Neuronal stem cell (in vitro differentiated cells): ENCODE data around the gene SFTA2.
A peak's percentile ranks its signal among the peaks of the same experiment; 100 is the strongest.

ENCODE experiments used
- DNase-seq: peaks from one replicate; pipeline ENCODE4 v3.0.0-alpha.2; 2013; ENCODE audit warnings: low spot score
- H2AFZ ChIP-seq: one replicate; pipeline ENCODE4 v1.6.1; 2013; ENCODE audit warnings: mild to moderate bottlenecking, low read length, inconsistent platforms
- H2AK5ac ChIP-seq: 2 replicates; pipeline ENCODE4 v1.6.1; 2013; ENCODE audit warnings: low read depth, mild to moderate bottlenecking, inconsistent platforms, low read length, moderate library complexity, mixed read lengths
- H2BK120ac ChIP-seq: 2 replicates; pipeline ENCODE4 v1.6.1; 2013; ENCODE audit warnings: low read depth, mild to moderate bottlenecking, inconsistent platforms, low read length, moderate library complexity, mixed read lengths
- H2BK12ac ChIP-seq: one replicate; pipeline ENCODE4 v1.6.1; 2013; ENCODE audit warnings: low read length, inconsistent platforms
- H2BK15ac ChIP-seq: 2 replicates; pipeline ENCODE4 v1.6.1; 2013; ENCODE audit warnings: mild to moderate bottlenecking, low read length, inconsistent platforms, mixed read lengths
- H2BK5ac ChIP-seq: one replicate; pipeline ENCODE4 v1.6.1; 2013; ENCODE audit warnings: inconsistent platforms, mild to moderate bottlenecking, low read length, moderate library complexity
- H3K14ac ChIP-seq: one replicate; pipeline ENCODE4 v1.6.1; 2013; ENCODE audit warnings: low read length, inconsistent platforms
- H3K18ac ChIP-seq: 2 replicates; pipeline ENCODE4 v1.6.1; 2013; ENCODE audit warnings: low read length, inconsistent platforms
- H3K23ac ChIP-seq: 2 replicates; pipeline ENCODE4 v1.6.1; 2013; ENCODE audit warnings: low read depth, mild to moderate bottlenecking, mixed read lengths, low read length, inconsistent platforms; ENCODE audit not compliant: poor library complexity
- H3K27ac ChIP-seq: replicated peaks from 3 replicates; pipeline ENCODE4 v1.5.1; 2013; ENCODE audit warnings: low read length, inconsistent platforms
- H3K27me3 ChIP-seq, 3 experiments: 2 replicates each; pipeline ENCODE4 v1.6.1; 2013; ENCODE audit warnings: low read length in 3 of 3, mild to moderate bottlenecking in 2 of 3, inconsistent platforms in 1 of 3, low read depth in 1 of 3, mixed read lengths in 1 of 3, moderate library complexity in 1 of 3; ENCODE audit not compliant: control insufficient read depth in 3 of 3, insufficient read depth in 3 of 3
- H3K36me3 ChIP-seq, 2 donors: replicated peaks in 1 of 2; 2 replicates each; pipeline ENCODE4 v1.6.1; 2013; ENCODE audit warnings: low read length in 2 of 2; ENCODE audit not compliant: control insufficient read depth in 2 of 2, insufficient read depth in 2 of 2
- H3K4ac ChIP-seq: 2 replicates; pipeline ENCODE4 v1.6.1; 2013; ENCODE audit warnings: inconsistent platforms, mild to moderate bottlenecking, low read length, moderate library complexity
- H3K4me1 ChIP-seq, 2 donors: 1 replicate in 1 of 2; 2 replicates in 1 of 2; pipeline ENCODE4 v1.6.1; 2013; ENCODE audit warnings: low read length in 2 of 2, low read depth in 1 of 2; ENCODE audit not compliant: control insufficient read depth in 2 of 2, insufficient read depth in 1 of 2
- H3K4me2 ChIP-seq: one replicate; pipeline ENCODE4 v1.6.1; 2013; ENCODE audit warnings: mild to moderate bottlenecking, low read length, inconsistent platforms; ENCODE audit not compliant: insufficient read depth, poor library complexity, severe bottlenecking
- H3K4me3 ChIP-seq, 2 donors: 2 replicates each; pipeline ENCODE4 v1.5.1; 2013; ENCODE audit warnings: low read length in 2 of 2, mild to moderate bottlenecking in 2 of 2, inconsistent platforms in 1 of 2, moderate library complexity in 1 of 2
- H3K79me1 ChIP-seq: one replicate; pipeline ENCODE4 v1.6.1; 2013; ENCODE audit warnings: low read depth, mild to moderate bottlenecking, inconsistent platforms, low read length, moderate library complexity
- H3K9ac ChIP-seq: one replicate; pipeline ENCODE4 v1.6.1; 2013; ENCODE audit warnings: mild to moderate bottlenecking, low read depth, low read length, inconsistent platforms; ENCODE audit not compliant: poor library complexity
- H3K9me3 ChIP-seq, 2 donors: replicated peaks in 1 of 2; 2 replicates each; pipeline versions ENCODE3 to v1.6.1; 2013; ENCODE audit warnings: low read length in 2 of 2, mild to moderate bottlenecking in 2 of 2, inconsistent platforms in 1 of 2, low read depth in 1 of 2, mixed read lengths in 1 of 2, moderate library complexity in 1 of 2; ENCODE audit not compliant: control insufficient read depth in 2 of 2, insufficient read depth in 1 of 2
- H4K8ac ChIP-seq: one replicate; pipeline ENCODE4 v1.6.1; 2013; ENCODE audit warnings: low read depth, mild to moderate bottlenecking, inconsistent platforms, low read length, moderate library complexity
- H4K91ac ChIP-seq: one replicate; pipeline ENCODE4 v1.6.1; 2013; ENCODE audit warnings: low read length, low read depth, mild to moderate bottlenecking, inconsistent platforms; ENCODE audit not compliant: poor library complexity
- WGBS, 2 donors: extraction: QIAGEN DNeasy Blood & Tissue Kit; methylation state at CpG; one replicate each; pipeline ENCODE4 v1.1.7; 2013; ENCODE audit warnings: missing lambda C conversion rate in 2 of 2, mixed read lengths in 1 of 2; ENCODE audit not compliant: insufficient read length in 2 of 2, insufficient replicate concordance in 1 of 2; ENCODE audit errors: extremely low coverage in 2 of 2; 5-methylcytosine and 5-hydroxymethylcytosine counted together

The SFTA2 gene

GRCh38 chr6:30914854-30915590, 16.9 kb downstream of the SFTA2 start:
- Histone ChIP-seq H3K27ac (peak overlapping the region; percentile 14), H3K27me3 (no peaks in the 10 kb centered on the region), H3K4me2 (peak overlapping the region; percentile 94), H3K9ac (no peak overlapping the region), H3K4ac (no peak overlapping the region), H2BK120ac (no peak overlapping the region), H3K36me3 (peaks cover 39 to 73% of the 10 kb centered on the region in 2 donors), H3K18ac (no peak overlapping the region), H3K4me3 (peak overlapping the region; percentile 56 to 81), H2AK5ac (peak overlapping the region; percentile 67), H4K8ac (no peak overlapping the region), H3K4me1 (peaks cover 5 to 13% of the 10 kb centered on the region in 2 donors), H4K91ac (no peak overlapping the region), H3K9me3 (no peaks in the 10 kb centered on the region), H2AFZ (peak overlapping the region; percentile 87), H2BK12ac (no peak overlapping the region), H3K14ac (no peak overlapping the region), H3K79me1 (no peaks in the 10 kb centered on the region), H3K23ac (no peak overlapping the region), H2BK5ac (no peak overlapping the region), H2BK15ac (no peak overlapping the region)
- WGBS, 2 donors: no CpG with 5 or more reads among the region's 17 CpGs
- DNase-seq: no peak

GRCh38 chr6:30914076-30914853, 17.7 kb downstream of the SFTA2 start, which contains the start of gene VARS2:
Gene VARS2 (plus strand): TSS chr6:30914238. CDS start chr6:30914837, 599 bp downstream.
- Histone ChIP-seq H4K91ac (no peak within 1 kb of the TSS), H3K27me3 (no peaks in the 10 kb centered on the region), H3K4me1 (peaks cover 5 to 13% of the 10 kb centered on the region in 2 donors), H2BK15ac (peak within 1 kb of the TSS; percentile 77), H3K9ac (peak within 1 kb of the TSS; percentile 95), H2BK5ac (no peak within 1 kb of the TSS), H4K8ac (no peak within 1 kb of the TSS), H3K23ac (peak within 1 kb of the TSS; percentile 94), H3K36me3 (peaks cover 37 to 73% of the 10 kb centered on the region in 2 donors), H3K27ac (no peak within 1 kb of the TSS), H2AK5ac (peak within 1 kb of the TSS; percentile 89), H2BK120ac (peak within 1 kb of the TSS; percentile 7), H3K4me3 (peak within 1 kb of the TSS; percentile 56 to 81), H3K14ac (peak within 1 kb of the TSS; percentile 59), H3K79me1 (peaks cover 2% of the 10 kb centered on the region), H3K4me2 (peak within 1 kb of the TSS; percentile 94), H2AFZ (peak within 1 kb of the TSS; percentile 87), H3K4ac (no peak within 1 kb of the TSS), H3K9me3 (no peaks in the 10 kb centered on the region), H2BK12ac (no peak within 1 kb of the TSS), H3K18ac (peak within 1 kb of the TSS; percentile 95)
- peak; percentile 82 for DNase-seq
- WGBS, 2 donors: no CpG with 5 or more reads among the region's 52 CpGs

- peaks cover 38 to 73% of the 10 kb centered on the region in 2 donors for H3K36me3 ChIP-seq
- DNase-seq: no peak
- peak overlapping the region in 1 of 2 donors; percentile 31 for H3K4me3 ChIP-seq
- H2AK5ac ChIP-seq: peak overlapping the region; percentile 73
- no peak overlapping the region for H2BK5ac ChIP-seq
- no CpG with 5 or more reads among the region's 31 CpGs for WGBS, 2 donors
- no peak overlapping the region for H3K23ac ChIP-seq
- no peak overlapping the region for H3K27ac ChIP-seq
- H4K91ac ChIP-seq: no peak overlapping the region
- H3K79me1 ChIP-seq: peaks cover 7% of the 10 kb centered on the region
- H3K9ac ChIP-seq: peak overlapping the region; percentile 72
- peak overlapping the region; percentile 90 for H3K18ac ChIP-seq
- H2BK12ac ChIP-seq: no peak overlapping the region
- H2BK15ac ChIP-seq: peak overlapping the region; percentile 77
- no peaks in the 10 kb centered on the region for H3K9me3 ChIP-seq
- peak overlapping the region; percentile 94 for H3K4me2 ChIP-seq
- peak overlapping the region; percentile 87 for H2AFZ ChIP-seq
- no peak overlapping the region for H3K4ac ChIP-seq
- no peak overlapping the region for H4K8ac ChIP-seq
- no peak overlapping the region for H3K14ac ChIP-seq
- H2BK120ac ChIP-seq: peak overlapping the region; percentile 7
- H3K27me3 ChIP-seq: no peaks in the 10 kb centered on the region
- peaks cover 7 to 16% of the 10 kb centered on the region in 2 donors for H3K4me1 ChIP-seq
Measured at GRCh38 chr6:30913721-30914075, 18.3 kb downstream of the SFTA2 start.
